PC-9 (cell line): ENCODE results near the gene JCHAIN. TPM values are rescaled to one million over a fixed set of nuclear protein-coding genes. Genes with fewer than 3 reads are reported as not detected.
"Not testable (repeated sequence)": the region's sequence is repeated elsewhere in the genome, so short reads cannot be mapped to it uniquely, and the experiment has no call there.

Source experiments
- BruUV-seq: library from RNA; stranded (reverse); fragments of 400-500 nt; replicated peaks from 2 replicates; lab custom pipeline; 2021; lab: Mats Ljungman, UMichigan
- CTCF ChIA-PET: fragments of 300-600 bp; sonication (Branson Sonifier 250); formaldehyde crosslinking; loops from one replicate; lab custom pipeline; 2022; ENCODE audit warnings: antibody characterized with exemption; lab: Charles Lee
- POLR2A ChIA-PET: fragments of 300-600 bp; sonication (Branson Sonifier 250); formaldehyde crosslinking; loops from one replicate; lab custom pipeline; 2022; ENCODE audit warnings: antibody characterized with exemption; ENCODE audit not compliant: unreplicated experiment; lab: Charles Lee
- DNase-seq, 2 experiments: peaks; one replicate each; pipeline versions ENCODE4 v3.0.0 to v3.0.0-alpha.2; 2015 to 2022; ENCODE audit warnings: mixed read lengths in 1 of 2
- H2AFZ ChIP-seq: fragments of 200-600 bp; sonication (generic); 2 replicates; pipeline ENCODE4 v1.8.1; 2017; ENCODE audit warnings: antibody characterized with exemption
- H3F3A ChIP-seq: fragments of 200-600 bp; sonication (generic); 2 replicates; pipeline ENCODE4 v1.8.1; 2017; ENCODE audit warnings: antibody characterized with exemption, mild to moderate bottlenecking, low read depth; ENCODE audit not compliant: insufficient read depth
- H3K27ac ChIP-seq: fragments of 200-600 bp; sonication (generic); 2 replicates; pipeline ENCODE4 v1.6.1; 2016; ENCODE audit warnings: mixed run types
- H3K27me3 ChIP-seq: fragments of 200-600 bp; sonication (generic); 2 replicates; pipeline ENCODE4 v1.6.1; 2016; ENCODE audit warnings: low read depth, mixed run types; ENCODE audit not compliant: insufficient read depth
- H3K36me3 ChIP-seq: fragments of 200-600 bp; sonication (generic); 2 replicates; pipeline ENCODE4 v1.6.1; 2016; ENCODE audit warnings: low read depth, mixed run types
- H3K4me1 ChIP-seq: fragments of 200-600 bp; sonication (generic); replicated peaks from 2 replicates; pipeline ENCODE4 v1.6.1; 2016; ENCODE audit warnings: mixed run types; ENCODE audit not compliant: insufficient read depth
- H3K4me2 ChIP-seq: fragments of 200-600 bp; sonication (generic); 2 replicates; pipeline ENCODE4 v1.6.1; 2017; ENCODE audit warnings: mixed run types
- H3K4me3 ChIP-seq: fragments of 200-600 bp; sonication (generic); 2 replicates; pipeline ENCODE4 v1.6.1; 2016; ENCODE audit warnings: mixed run types
- H3K79me2 ChIP-seq: fragments of 200-600 bp; sonication (generic); 2 replicates; pipeline ENCODE4 v1.6.1; 2017; ENCODE audit warnings: low read depth, mixed run types
- H3K9me2 ChIP-seq: fragments of 200-600 bp; sonication (generic); 2 replicates; pipeline ENCODE4 v1.8.1; 2017; ENCODE audit warnings: mild to moderate bottlenecking; ENCODE audit not compliant: insufficient read depth
- H3K9me3 ChIP-seq: fragments of 200-600 bp; sonication (generic); 2 replicates; pipeline ENCODE4 v1.8.1; 2016; ENCODE audit warnings: low read depth; ENCODE audit not compliant: insufficient read depth
- H4K20me1 ChIP-seq: fragments of 200-600 bp; sonication (generic); 2 replicates; pipeline ENCODE4 v1.8.1; 2017; ENCODE audit not compliant: insufficient read depth
- CTCF ChIP-seq: fragments of 200-600 bp; sonication (generic); conservative IDR thresholded peaks from 2 replicates; pipeline ENCODE4 v1.6.1; 2017; ENCODE audit warnings: mixed run types, antibody characterized with exemption, mild to moderate bottlenecking, moderate library complexity
- EZH2 ChIP-seq: fragments of 200-600 bp; sonication (generic); IDR thresholded peaks from 2 replicates; pipeline ENCODE4 v1.8.0; 2017; ENCODE audit warnings: antibody characterized with exemption, low read depth
- intact Hi-C: fragments of 100-400 bp; cut with micrococcal nuclease; formaldehyde crosslinking; loops from one replicate; pipeline ENCODE4 v1.10.0; 2022; ENCODE audit not compliant: unreplicated experiment
- total RNA-seq: library from RNA; stranded (reverse); gene quantifications from 2 replicates; pipeline ENCODE4 v1.2.3, GENCODE V29; 2021

JCHAIN gene
- total RNA-seq, 1 experiment from 2014 or later: not detected

DNA sequence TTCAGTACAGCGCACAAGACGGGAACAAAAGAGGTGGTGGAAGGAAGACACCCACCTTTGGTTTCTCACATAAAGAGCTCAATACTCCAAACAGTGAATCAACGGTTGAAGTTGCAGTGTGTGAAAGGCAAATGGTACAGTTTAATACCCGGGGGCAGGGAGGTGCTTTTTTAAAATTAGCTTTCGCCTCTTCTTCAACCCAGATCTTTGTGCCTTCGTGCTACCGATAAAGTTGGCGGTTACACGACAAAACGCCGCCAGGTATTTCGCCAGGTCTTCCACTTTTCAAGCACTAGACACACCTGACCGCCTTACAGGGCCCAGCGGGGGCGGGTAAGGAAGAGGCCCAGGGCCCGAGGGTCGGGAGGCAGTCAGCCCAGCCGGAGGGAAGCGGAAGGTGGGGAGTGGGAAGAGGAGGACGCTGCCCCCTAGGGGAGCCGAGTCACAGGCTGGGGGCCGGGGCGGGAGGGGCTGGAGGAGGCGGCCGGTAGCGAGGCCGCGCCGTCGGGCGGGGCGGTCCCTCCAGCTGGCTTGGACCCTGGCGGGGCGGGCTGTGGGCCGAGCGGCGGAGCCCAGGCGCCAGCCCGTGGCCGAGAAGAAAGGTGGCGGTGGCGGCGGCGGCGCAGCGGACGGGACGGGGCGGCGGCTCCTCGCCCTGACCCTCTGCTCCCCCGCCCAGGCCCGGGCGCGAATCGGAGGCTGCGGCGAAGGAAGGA is 38.1 kb upstream of the JCHAIN start:
- Histone ChIP-seq H3K4me2 (peak overlapping the region; percentile 96), H3F3A (peaks cover 30% of the 10 kb centered on the region), H2AFZ (peak overlapping the region; percentile 95), H3K79me2 (peaks cover 35% of the 10 kb centered on the region), H3K9me2 (no peaks in the 10 kb centered on the region), H3K27me3 (no peaks in the 10 kb centered on the region), H3K27ac (peak overlapping the region; percentile 72), H3K4me3 (peak overlapping the region; percentile 87), H3K4me1 (peaks cover 24% of the 10 kb centered on the region), H3K9me3 (no peaks in the 10 kb centered on the region), H3K36me3 (no peaks in the 10 kb centered on the region), H4K20me1 (no peaks in the 10 kb centered on the region)
- CTCF ChIA-PET: interaction anchor here (0.7 kb wide), 1 partner anchor 45 kb away, joined by 4 read pairs; no protein-coding TSS in a partner anchor
- peak; percentile 42 to 73 for DNase-seq
- BruUV-seq: TSS peak; percentile 94
- intact Hi-C loops: no loop called here
- no peak for TF ChIP-seq EZH2
- TF ChIP-seq CTCF: peak; percentile 44; the same call in 1 of the 2 replicates
- POLR2A ChIA-PET: interaction anchor here (0.7 to 1.1 kb wide), 2 partner anchors 30 to 289 kb away, joined by 7 to 8 read pairs; partner anchors contain the start of gene DCK

- TF ChIP-seq EZH2: no peak
- TF ChIP-seq CTCF: no peak
- Histone ChIP-seq H3K9me3 (no peaks in the 10 kb centered on the region), H3K4me2 (peak overlapping the region; percentile 96), H3K79me2 (peaks cover 28% of the 10 kb centered on the region), H3K27me3 (no peaks in the 10 kb centered on the region), H3K4me3 (peak overlapping the region; percentile 87), H3K4me1 (peaks cover 24% of the 10 kb centered on the region), H4K20me1 (no peaks in the 10 kb centered on the region), H2AFZ (peak overlapping the region; percentile 95), H3K9me2 (no peaks in the 10 kb centered on the region), H3K27ac (peak overlapping the region; percentile 72), H3K36me3 (no peaks in the 10 kb centered on the region), H3F3A (peaks cover 30% of the 10 kb centered on the region)
- intact Hi-C loops: no loop called here
- no TSS peak for BruUV-seq
- POLR2A ChIA-PET: interaction anchor here (0.6 to 1.1 kb wide), 2 partner anchors 212 to 290 kb away, joined by 7 to 10 read pairs; partner anchors contain the start of gene DCK
- DNase-seq: peak in 1 of 2 experiments; percentile 69
- CTCF ChIA-PET: interaction anchor here (0.7 kb wide), 1 partner anchor 46 kb away, joined by 4 read pairs; no protein-coding TSS in a partner anchor
Observed at GRCh38 chr4:70703619-70704214, 37.4 kb upstream of the JCHAIN start.

DNA sequence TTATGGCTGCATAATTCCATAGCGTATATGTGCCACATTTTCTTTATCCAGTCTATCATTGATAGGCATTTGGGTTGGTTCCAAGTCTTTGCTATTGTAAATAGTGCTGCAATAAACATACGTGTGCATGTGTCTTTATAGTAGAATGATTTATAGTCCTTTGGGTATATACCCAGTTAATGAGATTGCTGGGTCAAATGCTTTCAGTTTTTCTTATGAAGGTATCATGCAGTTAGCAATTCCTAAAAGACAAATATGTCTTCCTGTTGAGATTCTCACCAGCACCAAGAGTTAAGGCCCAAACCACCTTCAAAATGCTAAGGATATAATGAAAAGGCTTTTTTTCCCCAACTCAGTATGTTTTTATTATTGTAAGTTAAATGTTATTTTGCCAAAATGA is 36.3 kb upstream of the JCHAIN start:
- H3K27ac ChIP-seq, H4K20me1 ChIP-seq, H3K9me3 ChIP-seq, H3K36me3 ChIP-seq, H3K9me2 ChIP-seq, H3K4me3 ChIP-seq, intact Hi-C loops, DNase-seq, POLR2A ChIA-PET, BruUV-seq, H3K27me3 ChIP-seq, H3K4me2 ChIP-seq, H2AFZ ChIP-seq: not testable (repeated sequence)
- Histone ChIP-seq H3K79me2 (peaks cover 17% of the 10 kb centered on the region), H3K4me1 (peaks cover 24% of the 10 kb centered on the region), H3F3A (peaks cover 30% of the 10 kb centered on the region)
- CTCF ChIA-PET: interaction anchor here (0.6 kb wide), 1 partner anchor 52 kb away, joined by 3 read pairs; no protein-coding TSS in a partner anchor
